ENCODE results near the gene CCBE1.
"Not testable (repeated sequence)": the region's sequence is repeated elsewhere in the genome, so short reads cannot be mapped to it uniquely, and the experiment has no call there.

CCBE1 gene

GRCh38 chr18:59518705-59519104 lies 178.5 kb downstream of the CCBE1 start:
- no peak for DNase-seq

GRCh38 chr18:59517446-59518165 lies 179.6 kb downstream of the CCBE1 start:
- DNase-seq = no peak

GRCh38 chr18:59516356-59517155 lies 180.7 kb downstream of the CCBE1 start:
- no peak for DNase-seq

- not testable (repeated sequence) for DNase-seq
These were observed 181.3 kb downstream of the CCBE1 start for GRCh38 chr18:59515956-59516355.

- DNase-seq = no peak
These were observed 182.1 kb downstream of the CCBE1 start for GRCh38 chr18:59515147-59515546.

GRCh38 chr18:59514203-59514602 lies 183.0 kb downstream of the CCBE1 start:
- DNase-seq = no peak

GRCh38 chr18:59512025-59512755 lies 185.0 kb downstream of the CCBE1 start:
- no peak for DNase-seq

- no peak for DNase-seq
These were observed 187.5 kb downstream of the CCBE1 start for GRCh38 chr18:59509481-59510442.

- no peak for DNase-seq
These were observed 191.9 kb downstream of the CCBE1 start for GRCh38 chr18:59505356-59505755.

- no peak for DNase-seq
These were observed 194.7 kb downstream of the CCBE1 start for GRCh38 chr18:59502274-59503175.

GRCh38 chr18:59501920-59502273 lies 195.3 kb downstream of the CCBE1 start:
- DNase-seq = no peak

- DNase-seq = no peak
These were observed 196.5 kb downstream of the CCBE1 start for GRCh38 chr18:59500765-59501164.

GRCh38 chr18:59498506-59499086 lies 198.6 kb downstream of the CCBE1 start:
- no peak for DNase-seq

- DNase-seq = no peak
These were observed 204.3 kb downstream of the CCBE1 start for GRCh38 chr18:59492756-59493421.

- no peak for DNase-seq
These were observed 208.3 kb downstream of the CCBE1 start for GRCh38 chr18:59488899-59489298.

- no peak for DNase-seq
These were observed 211.8 kb downstream of the CCBE1 start for GRCh38 chr18:59485382-59485781.

GRCh38 chr18:59484561-59485328 lies 212.5 kb downstream of the CCBE1 start:
- DNase-seq = no peak

GRCh38 chr18:59484131-59484530 lies 213.1 kb downstream of the CCBE1 start:
- DNase-seq = no peak

GRCh38 chr18:59481436-59481835 lies 215.8 kb downstream of the CCBE1 start:
- DNase-seq = no peak

- no peak for DNase-seq
These were observed 217.4 kb downstream of the CCBE1 start for GRCh38 chr18:59479776-59480175.

Data from SHP77 (cell line).